Measurements from ENCODE around the gene SLC5A5. TPM values are rescaled to one million over a fixed set of nuclear protein-coding genes. Genes with fewer than 3 reads are reported as not detected.
"Not testable (repeated sequence)": the region's sequence is repeated elsewhere in the genome, so short reads cannot be mapped to it uniquely, and the experiment has no call there.

The SLC5A5 gene
- total RNA-seq, 1 experiment from 2014 or later = not detected

DNA sequence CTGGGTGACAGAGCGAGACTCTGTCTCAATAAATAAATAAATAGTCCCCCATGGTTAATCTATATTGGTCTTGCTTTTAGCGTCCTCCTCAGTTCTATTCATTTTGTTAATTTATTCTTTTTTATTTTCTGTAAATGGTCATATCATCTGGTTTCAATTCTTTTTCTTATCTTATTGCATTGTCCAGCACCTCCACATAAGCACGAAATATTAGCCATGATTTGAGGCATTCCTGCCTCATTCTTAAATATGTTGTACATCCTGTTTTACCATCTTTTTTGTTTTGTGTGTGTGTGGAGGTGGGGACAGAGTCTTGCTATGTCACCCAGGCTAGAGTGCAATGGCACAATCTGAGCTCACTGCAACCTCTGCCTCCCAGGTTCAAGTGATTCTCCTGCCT, 36.5 kb downstream of the SLC5A5 start:
- Histone ChIP-seq H3K27me3 (replicated peaks) (no peaks in the 10 kb centered on the region), H3K4me1 (replicated peaks) (no peaks in the 10 kb centered on the region), H3K4me3 (no peak overlapping the region), H3K27ac (no peak overlapping the region), H3K36me3 (no peaks in the 10 kb centered on the region), H3K9me3 (replicated peaks) (peaks cover 10% of the 10 kb centered on the region; the same call in 1 of the 2 replicates)
- DNase-seq (ENCODE audit: low read depth in 1 of 2, low spot score in 2 of 2) = no peak

DNA sequence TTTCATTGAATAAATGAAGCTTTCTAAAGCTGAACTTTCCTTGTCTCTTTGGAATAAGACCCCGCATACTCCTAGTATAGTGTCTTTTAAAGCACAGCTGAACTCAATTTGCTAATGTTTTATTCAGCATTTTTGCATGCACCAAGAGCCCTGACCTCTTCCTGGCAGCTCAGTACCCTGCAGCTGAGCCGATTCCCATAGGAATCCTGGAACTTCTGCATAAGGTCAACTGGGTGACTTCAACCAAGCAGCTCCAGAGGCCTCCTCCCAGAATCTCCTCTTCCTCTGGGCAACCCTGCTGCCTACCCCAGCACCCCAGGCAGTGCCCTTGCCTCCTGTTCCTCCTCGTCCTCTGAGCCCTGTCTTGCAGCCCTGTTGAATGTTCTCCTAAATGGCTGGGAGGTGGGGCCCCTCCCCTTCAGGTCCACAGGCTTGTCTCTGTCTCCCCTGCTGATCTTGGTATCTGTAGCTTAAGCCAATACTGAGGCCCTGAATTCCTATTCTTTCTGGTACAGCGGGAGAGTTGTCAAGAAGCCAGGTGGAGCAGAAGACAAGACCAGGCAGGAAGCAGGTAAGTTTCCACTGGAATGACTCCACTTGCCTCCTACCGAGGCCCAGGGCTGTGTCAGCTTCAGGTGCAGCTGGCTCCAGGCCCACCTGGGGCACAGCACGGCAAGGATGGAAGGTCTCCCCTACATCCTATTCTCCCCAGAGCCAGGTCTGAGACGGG, 37.4 kb downstream of the SLC5A5 start:
- H3K27ac ChIP-seq = no peak overlapping the region
- DNase-seq (ENCODE audit: low read depth in 1 of 2, low spot score in 2 of 2) = no peak
- H3K9me3 ChIP-seq (replicated peaks) = peaks cover 11% of the 10 kb centered on the region; the same call in 1 of the 2 replicates
- H3K4me1 ChIP-seq (replicated peaks) = no peaks in the 10 kb centered on the region
- H3K27me3 ChIP-seq (replicated peaks) = no peaks in the 10 kb centered on the region
- no peak overlapping the region for H3K4me3 ChIP-seq
- H3K36me3 ChIP-seq = no peaks in the 10 kb centered on the region

DNA sequence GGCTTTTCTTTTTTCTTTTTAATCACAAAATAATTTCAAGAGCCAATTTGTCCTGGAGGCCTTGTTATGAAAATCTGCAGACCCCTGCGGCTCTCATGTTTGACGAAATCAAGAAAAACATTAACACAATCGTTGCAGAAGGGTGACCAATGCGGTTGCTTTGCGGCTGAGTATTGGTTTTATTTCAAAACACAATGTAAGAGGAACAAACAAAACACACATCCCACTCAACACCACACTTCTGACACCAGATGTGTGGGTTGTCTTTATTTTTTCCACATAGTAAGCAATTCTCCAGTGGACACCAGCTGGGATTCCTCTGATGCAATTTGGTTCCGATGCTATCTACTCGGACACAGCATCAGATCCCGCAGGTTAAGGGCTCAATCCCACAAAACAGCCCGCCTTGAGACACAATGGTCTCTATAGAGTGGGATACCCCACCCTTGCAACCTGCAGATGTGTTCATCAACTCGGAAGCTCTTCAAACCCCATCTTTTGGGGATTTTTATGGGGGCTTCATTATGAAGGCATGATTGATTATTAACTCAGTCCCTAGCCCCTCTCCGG, 39.1 kb downstream of the SLC5A5 start:
- peaks cover 11% of the 10 kb centered on the region; the same call in 1 of the 2 replicates for H3K9me3 ChIP-seq (replicated peaks)
- no peaks in the 10 kb centered on the region for H3K36me3 ChIP-seq
- H3K27ac ChIP-seq = no peak overlapping the region
- H3K4me1 ChIP-seq (replicated peaks) = no peaks in the 10 kb centered on the region
- H3K4me3 ChIP-seq = no peak overlapping the region
- DNase-seq (ENCODE audit: low read depth in 1 of 2, low spot score in 2 of 2) = no peak
- H3K27me3 ChIP-seq (replicated peaks) = no peaks in the 10 kb centered on the region

DNA sequence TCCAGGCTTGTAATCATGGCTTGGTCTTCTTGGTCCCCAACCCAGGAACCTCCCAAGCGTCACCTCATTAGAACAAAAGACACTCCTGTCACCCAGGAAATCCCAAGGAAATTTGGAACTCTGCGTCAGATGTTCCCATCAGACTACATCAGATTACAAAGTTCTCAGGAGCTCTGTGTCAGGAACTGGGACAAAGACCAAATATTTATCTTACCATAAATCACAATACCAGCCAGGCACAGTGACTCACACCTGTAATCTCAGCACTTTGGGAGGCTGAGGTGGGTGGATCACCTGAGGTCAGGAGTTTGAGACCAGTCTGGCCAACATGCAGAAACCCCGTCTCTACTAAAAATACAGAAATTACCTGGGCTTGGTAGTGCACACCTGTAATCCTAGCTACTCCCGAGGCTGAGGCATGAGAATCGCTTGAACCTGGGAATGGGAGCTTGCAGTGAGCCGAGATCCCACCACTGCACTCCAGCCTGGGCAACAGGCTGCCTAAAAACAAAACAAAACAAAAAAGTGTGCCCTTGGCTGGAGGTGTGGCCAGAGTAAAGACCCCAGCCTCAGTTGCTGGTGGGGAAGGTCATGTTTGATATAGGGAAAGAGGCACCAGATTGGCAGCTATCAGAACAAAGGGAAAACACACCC, 44.3 kb downstream of the SLC5A5 start:
- Histone ChIP-seq H3K27ac (no peak overlapping the region), H3K4me1 (replicated peaks) (no peaks in the 10 kb centered on the region), H3K27me3 (replicated peaks) (no peaks in the 10 kb centered on the region), H3K9me3 (replicated peaks) (peaks cover 4% of the 10 kb centered on the region; the same call in 1 of the 2 replicates), H3K36me3 (no peaks in the 10 kb centered on the region), H3K4me3 (no peak overlapping the region)
- DNase-seq (ENCODE audit: low read depth in 1 of 2, low spot score in 2 of 2) = no peak

DNA sequence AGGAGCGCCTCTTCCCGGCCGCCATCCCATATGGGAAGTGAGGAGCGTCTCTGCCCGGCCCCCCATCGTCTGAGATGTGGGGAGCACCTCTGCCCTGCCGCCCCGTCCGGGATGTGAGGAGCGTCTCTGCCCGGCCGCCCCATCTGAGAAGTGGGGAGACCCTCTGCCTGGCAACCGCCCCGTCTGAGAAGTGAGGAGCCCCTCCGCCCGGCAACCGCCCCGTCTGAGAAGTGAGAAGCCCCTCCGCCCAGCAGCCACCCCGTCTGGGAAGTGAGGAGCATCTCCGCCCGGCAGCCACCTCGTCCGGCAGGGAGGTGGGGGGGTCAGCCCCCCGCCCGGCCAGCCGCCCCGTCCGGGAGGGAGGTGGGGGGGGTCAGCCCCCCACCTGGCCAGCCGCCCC, 46.4 kb downstream of the SLC5A5 start:
- not testable (repeated sequence) for DNase-seq (ENCODE audit: low read depth in 1 of 2, low spot score in 2 of 2); H3K36me3 ChIP-seq; H3K4me3 ChIP-seq

DNA sequence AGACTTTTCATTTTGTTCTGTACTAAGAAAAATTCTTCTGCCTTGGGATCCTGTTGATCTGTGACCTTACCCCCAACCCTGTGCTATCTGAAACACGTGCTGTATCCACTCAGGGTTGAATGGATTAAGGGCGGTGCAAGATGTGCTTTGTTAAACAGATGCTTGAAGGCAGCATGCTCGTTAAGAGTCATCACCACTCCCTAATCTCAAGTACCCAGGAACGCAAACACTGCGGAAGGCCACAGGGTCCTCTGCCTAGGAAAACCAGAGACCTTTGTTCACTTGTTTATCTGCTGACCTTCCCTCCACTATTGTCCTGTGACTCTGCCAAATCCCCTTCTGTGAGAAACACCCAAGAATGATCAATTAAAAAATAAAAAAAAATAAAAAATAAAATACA, 47.4 kb downstream of the SLC5A5 start:
- DNase-seq (ENCODE audit: low read depth in 1 of 2, low spot score in 2 of 2); H3K27me3 ChIP-seq (replicated peaks); H3K9me3 ChIP-seq (replicated peaks); H3K27ac ChIP-seq; H3K36me3 ChIP-seq; H3K4me1 ChIP-seq (replicated peaks); H3K4me3 ChIP-seq: not testable (repeated sequence)

More for the DNA sequence above, 46.4 kb downstream of the SLC5A5 start:
- H3K4me1 ChIP-seq (replicated peaks); H3K9me3 ChIP-seq (replicated peaks); H3K27me3 ChIP-seq (replicated peaks); H3K27ac ChIP-seq: not testable (repeated sequence)

DNA sequence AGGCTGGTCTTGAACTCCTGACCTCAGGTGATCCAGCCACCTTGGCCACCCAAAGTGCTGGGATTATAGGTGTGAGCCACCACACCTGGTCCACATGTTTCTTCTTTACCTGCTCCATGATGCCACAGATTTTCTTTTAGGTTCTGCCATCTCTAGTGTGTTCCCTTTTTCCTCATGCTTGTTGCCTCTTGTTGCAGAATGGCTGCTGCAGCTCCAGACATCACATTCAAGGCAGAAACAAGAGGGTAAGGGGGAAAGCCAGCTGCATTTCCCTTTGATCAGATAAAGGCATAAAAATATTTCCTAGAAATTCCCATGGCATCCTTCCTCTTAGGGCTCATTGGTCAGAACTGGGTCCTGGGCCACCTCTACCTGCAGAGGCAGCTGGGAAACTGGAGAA, 48.8 kb downstream of the SLC5A5 start:
- H3K27ac ChIP-seq = no peak overlapping the region
- no peak overlapping the region for H3K4me3 ChIP-seq
- no peaks in the 10 kb centered on the region for H3K27me3 ChIP-seq (replicated peaks)
- DNase-seq (ENCODE audit: low read depth in 1 of 2, low spot score in 2 of 2) = no peak
- no peaks in the 10 kb centered on the region for H3K36me3 ChIP-seq
- no peaks in the 10 kb centered on the region for H3K9me3 ChIP-seq (replicated peaks)
- no peaks in the 10 kb centered on the region for H3K4me1 ChIP-seq (replicated peaks)

DNA sequence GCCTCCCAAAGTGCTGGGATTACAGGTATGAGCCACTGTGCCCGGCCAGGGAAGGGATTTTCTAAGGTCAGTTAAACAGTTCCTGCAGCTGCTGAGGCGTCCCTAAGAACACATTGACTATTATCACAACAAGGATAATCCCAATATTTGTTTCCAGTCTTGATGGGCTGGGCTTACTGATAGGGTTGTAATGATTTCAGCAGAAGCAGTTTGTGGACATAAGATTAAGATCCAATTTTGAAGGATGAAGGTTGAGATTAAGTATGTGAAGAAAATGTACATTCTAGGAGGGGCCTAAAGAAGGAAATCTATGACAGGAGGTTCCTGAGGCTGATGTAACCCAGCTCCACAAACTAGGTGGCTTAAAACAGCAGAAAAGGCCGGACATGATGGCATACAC, 50.4 kb downstream of the SLC5A5 start:
- Histone ChIP-seq H3K4me3 (no peak overlapping the region), H3K27ac (no peak overlapping the region), H3K36me3 (no peaks in the 10 kb centered on the region), H3K9me3 (replicated peaks) (no peaks in the 10 kb centered on the region), H3K27me3 (replicated peaks) (no peaks in the 10 kb centered on the region), H3K4me1 (replicated peaks) (no peaks in the 10 kb centered on the region)
- no peak for DNase-seq (ENCODE audit: low read depth in 1 of 2, low spot score in 2 of 2)

DNA sequence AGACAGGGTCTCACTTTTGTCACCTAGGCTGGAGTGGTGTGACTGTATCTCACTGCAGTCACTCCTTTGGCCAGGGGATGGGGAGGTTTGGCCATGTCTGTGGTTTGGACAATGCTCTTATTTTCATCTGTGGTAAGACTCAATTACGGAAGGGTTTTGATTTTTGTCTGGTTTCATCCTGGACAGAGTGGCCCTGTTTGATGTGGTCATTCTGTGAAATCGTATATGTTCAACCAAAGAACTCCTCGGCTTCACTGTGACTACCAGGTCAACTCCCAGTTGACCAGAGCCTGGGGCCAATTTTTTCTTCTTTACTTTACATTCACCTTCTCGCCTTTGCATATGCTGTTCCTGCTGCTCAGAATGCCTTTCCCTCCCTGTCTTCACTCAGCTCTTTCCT, 54.3 kb downstream of the SLC5A5 start:
- Histone ChIP-seq H3K4me1 (replicated peaks) (no peaks in the 10 kb centered on the region), H3K27me3 (replicated peaks) (no peaks in the 10 kb centered on the region), H3K4me3 (no peak overlapping the region), H3K27ac (no peak overlapping the region), H3K36me3 (no peaks in the 10 kb centered on the region), H3K9me3 (replicated peaks) (no peaks in the 10 kb centered on the region)
- no peak for DNase-seq (ENCODE audit: low read depth in 1 of 2, low spot score in 2 of 2)

DNA sequence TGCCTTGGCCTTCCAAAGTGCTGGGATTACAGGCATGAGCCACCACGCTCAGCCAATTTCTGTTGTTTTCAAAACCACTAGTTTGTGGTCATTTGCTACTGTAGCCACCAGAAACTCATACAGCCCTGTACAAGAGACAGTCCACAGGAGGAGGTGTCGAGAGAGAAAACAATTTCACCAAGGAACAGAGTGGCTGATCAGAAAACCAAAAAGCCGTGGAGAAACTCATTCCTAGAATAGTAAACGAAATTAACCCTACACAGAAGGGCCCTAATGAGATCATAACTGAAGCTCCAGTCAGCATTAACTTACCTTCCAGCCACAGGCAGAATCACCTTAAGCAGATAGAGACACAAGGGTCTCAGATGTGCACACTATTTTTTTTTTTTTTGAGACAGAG, 57.3 kb downstream of the SLC5A5 start:
- Histone ChIP-seq H3K27ac (no peak overlapping the region), H3K9me3 (replicated peaks) (no peaks in the 10 kb centered on the region), H3K27me3 (replicated peaks) (no peaks in the 10 kb centered on the region), H3K36me3 (no peaks in the 10 kb centered on the region), H3K4me1 (replicated peaks) (peaks cover 10% of the 10 kb centered on the region), H3K4me3 (no peak overlapping the region)
- no peak for DNase-seq (ENCODE audit: low read depth in 1 of 2, low spot score in 2 of 2)

DNA sequence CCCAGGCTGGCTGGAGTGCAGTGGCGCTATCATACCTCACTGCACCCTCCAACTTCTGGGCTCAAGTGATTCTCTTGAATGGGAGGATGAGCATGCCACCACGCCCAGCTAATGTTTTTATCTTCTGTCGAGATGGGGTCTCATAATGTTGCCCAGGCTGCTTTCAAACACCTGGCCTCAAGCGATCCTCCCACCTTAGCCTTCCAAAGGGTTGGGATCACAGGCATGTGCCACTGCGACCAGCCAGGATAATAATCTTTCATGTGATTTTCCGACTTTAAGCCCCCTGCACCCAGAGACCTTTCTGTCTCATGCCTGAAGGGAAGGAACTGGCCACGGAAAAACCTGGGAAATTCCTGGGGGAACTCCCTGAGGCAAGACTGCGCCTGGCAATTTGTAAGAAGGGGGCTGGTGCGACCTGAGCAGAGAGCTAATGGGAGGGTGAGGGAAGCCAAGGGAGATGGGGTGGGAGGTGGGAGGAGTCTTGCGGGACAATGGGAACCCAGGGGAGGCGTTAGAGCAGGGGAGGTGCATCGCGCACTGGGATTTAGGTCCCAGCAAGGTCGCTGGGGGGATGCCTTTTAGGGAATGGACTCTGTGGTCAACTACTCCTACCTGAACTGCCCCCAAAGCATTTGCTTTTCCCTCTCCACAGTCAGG, 59.9 kb downstream of the SLC5A5 start:
- no peak overlapping the region for H3K27ac ChIP-seq

DNA sequence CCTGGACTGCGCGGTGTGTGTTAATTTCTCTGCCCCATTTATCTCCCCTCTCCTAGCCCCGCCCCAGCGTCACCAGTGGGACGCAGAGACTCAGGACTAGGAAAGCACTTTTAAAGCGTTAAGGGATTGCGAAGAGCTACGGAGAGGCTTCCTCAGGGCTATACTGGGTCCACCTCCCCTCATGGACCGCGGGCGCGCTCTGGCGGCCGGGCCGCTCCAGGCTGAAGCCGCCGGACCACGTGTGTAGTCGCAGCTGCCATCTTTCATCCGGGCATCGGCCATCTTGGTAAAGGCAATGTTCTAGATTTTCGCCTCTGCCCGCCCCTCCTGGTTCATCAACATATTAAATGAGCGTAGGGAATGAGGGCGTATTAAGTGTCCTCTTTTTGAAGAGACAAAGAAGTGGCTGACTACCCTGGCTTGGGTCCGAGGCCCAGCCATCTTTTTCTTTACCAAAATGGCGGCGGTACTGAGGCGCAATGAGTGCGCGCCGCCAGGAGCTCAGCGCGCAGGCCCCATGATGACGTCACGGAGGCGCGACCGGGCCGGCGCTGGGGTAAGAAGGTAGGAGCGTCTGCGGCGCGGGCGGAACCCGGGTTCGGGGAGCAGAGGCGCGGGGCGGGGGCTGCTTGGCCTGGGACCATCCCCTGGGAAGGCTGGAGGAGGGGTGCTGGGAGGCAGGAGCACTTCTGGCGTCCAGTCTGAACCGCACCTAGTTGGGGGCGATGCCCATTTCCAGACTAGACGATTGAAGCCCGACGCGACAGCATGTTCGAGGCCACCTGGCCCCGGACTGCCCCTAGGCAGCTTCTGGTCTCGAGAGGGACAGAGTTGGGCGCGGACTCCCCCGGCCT, 61.0 kb downstream of the SLC5A5 start, which contains the start of gene CCDC124:
Gene CCDC124 (plus strand): TSS at position 531 of the 854 bp plus-strand sequence. CDS start 3,406 bp downstream, outside the sequence.
- Histone ChIP-seq H3K4me3 (peak within 1 kb of the TSS; percentile 73), H3K36me3 (peaks cover 10% of the 10 kb centered on the region), H3K27ac (peak within 1 kb of the TSS; percentile 94), H3K27me3 (replicated peaks) (no peaks in the 10 kb centered on the region), H3K4me1 (replicated peaks) (peaks cover 11% of the 10 kb centered on the region), H3K9me3 (replicated peaks) (no peaks in the 10 kb centered on the region)
- peak; percentile 90 to 99 for DNase-seq (ENCODE audit: low read depth in 1 of 2, low spot score in 2 of 2)

More for the DNA sequence above, 59.9 kb downstream of the SLC5A5 start:
- Histone ChIP-seq H3K36me3 (0 out of 2 replicates have a peak, but pooled peaks cover 4% of the 10 kb centered on the region), H3K27me3 (replicated peaks) (no peaks in the 10 kb centered on the region), H3K4me3 (no peak overlapping the region), H3K4me1 (replicated peaks) (peaks cover 11% of the 10 kb centered on the region), H3K9me3 (replicated peaks) (no peaks in the 10 kb centered on the region)
- DNase-seq (ENCODE audit: low read depth in 1 of 2, low spot score in 2 of 2) = no peak
